ENCODE data around the gene PNRC2.

GRCh38 chr1:23916209-23917131 is 43.2 kb upstream of the PNRC2 start:
- peak; percentile 86 to 94 (median 88) for TF ChIP-seq CTCF (IDR thresholded peaks at IDR 0.05 in 2 of 3, conservative IDR thresholded peaks at IDR 0.05 in 1 of 3; ENCODE audit: control insufficient read depth in 2 of 3, extremely low read depth in 1 of 3, insufficient read depth in 1 of 3, low read depth in 3 of 3, low read length in 3 of 3)
- TF ChIP-seq SRF (IDR thresholded peaks at IDR 0.05; ENCODE audit: low read depth in 2 of 2, low read length in 2 of 2): no peak
- no peak for TF ChIP-seq BCLAF1 (IDR thresholded peaks at IDR 0.05)
- no peak for TF ChIP-seq GABPA (IDR thresholded peaks at IDR 0.05; ENCODE audit: low read depth)
- TF ChIP-seq POLR2A (IDR thresholded peaks at IDR 0.05; ENCODE audit: low read depth, low read length): no peak
- TF ChIP-seq ATF2 (IDR thresholded peaks at IDR 0.05; ENCODE audit: low read length): no peak
- no peak for TF ChIP-seq MYC (IDR thresholded peaks at IDR 0.05; ENCODE audit: insufficient read depth, insufficient read length, insufficient replicate concordance, low read length, severe bottlenecking)
- peak; percentile 90 for TF ChIP-seq SMC3 (IDR thresholded peaks at IDR 0.05; ENCODE audit: borderline replicate concordance, low read length)
